Glomerular endothelial cell (primary cell): ENCODE data around the gene HNF4A. TPM values are rescaled to one million over a fixed set of nuclear protein-coding genes. Genes with fewer than 3 reads are reported as not detected.

ENCODE experiments used
- DNase-seq: peaks from one replicate; pipeline ENCODE4 v3.0.0-alpha.2; 2011; ENCODE audit warnings: low read depth, low spot score; ENCODE audit errors: extremely low read depth
- total RNA-seq: library from RNA; depleted of rRNA; stranded (reverse); fragments of >200 nt; gene quantifications from 2 replicates; pipeline ENCODE4 v1.2.3, GENCODE V29; 2015

The HNF4A gene
- total RNA-seq, 1 donor from 2014 or later: not detected

DNA sequence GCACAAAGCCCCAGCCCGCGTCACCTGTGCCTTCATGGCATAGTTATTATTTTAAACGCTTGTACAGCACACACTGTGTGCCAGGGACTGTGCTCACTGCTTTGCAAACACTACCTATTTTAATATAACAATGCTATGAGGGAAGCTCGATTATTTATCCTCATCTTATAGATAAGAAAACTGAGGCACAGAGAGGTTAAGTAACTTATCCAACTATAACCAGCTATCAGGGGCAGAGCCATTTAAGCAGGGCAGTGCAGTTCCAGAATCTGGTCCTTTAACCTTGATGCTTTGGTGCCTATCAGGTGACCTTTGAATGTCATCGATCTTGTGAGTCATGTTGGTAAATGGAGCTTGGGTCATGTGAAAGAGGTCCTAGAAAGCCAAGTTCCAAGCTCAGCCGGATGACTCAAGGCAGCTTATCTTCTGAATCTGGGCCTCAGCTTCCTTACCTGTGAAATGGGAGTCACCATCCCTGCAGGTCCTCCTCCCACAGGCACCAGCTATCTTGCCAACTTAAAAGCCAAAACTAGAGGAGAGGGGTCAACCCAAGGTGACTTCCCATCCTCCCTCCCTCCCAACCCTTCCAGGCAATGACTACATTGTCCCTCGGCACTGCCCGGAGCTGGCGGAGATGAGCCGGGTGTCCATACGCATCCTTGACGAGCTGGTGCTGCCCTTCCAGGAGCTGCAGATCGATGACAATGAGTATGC lies 63.8 kb downstream of the HNF4A start:
- DNase-seq: no peak

DNA sequence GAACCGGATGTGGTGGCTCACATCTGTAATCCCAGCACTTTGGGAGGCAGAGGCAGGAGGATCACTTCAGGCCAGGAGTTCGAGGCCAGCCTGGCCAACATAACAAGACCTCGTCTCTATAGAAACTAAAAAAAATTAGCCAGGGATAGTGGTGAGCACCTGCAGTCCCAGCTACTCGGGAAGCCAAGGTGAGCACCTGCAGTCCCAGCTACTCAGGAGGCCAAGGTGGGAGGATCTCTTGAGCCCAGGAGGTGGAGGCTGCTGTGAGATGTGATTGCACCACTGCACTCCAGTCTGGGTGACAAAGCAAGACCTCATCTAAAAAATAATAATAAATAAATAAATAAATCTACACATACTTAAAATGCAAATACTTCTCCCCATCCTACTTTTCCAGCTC lies 65.0 kb downstream of the HNF4A start:
- no peak for DNase-seq

DNA sequence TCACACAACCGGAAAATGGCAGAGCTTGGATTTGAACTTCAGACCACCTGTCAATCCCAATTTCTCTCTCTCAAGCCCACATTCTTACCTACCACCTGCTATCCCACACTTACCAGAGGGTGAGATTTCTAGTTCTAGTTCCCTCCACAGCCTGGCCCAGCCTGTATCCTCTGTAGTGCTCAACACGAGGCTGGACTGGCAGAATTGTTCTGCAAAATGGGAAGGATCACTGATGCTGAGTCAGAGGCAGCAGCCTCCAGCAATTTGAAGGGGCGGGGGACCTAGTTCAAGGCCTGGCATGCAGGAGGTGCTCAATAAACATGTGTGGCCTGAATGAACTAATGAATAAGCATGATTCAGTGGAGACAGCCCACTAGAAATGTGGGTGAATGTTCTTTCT lies 66.6 kb downstream of the HNF4A start:
- no peak for DNase-seq

DNA sequence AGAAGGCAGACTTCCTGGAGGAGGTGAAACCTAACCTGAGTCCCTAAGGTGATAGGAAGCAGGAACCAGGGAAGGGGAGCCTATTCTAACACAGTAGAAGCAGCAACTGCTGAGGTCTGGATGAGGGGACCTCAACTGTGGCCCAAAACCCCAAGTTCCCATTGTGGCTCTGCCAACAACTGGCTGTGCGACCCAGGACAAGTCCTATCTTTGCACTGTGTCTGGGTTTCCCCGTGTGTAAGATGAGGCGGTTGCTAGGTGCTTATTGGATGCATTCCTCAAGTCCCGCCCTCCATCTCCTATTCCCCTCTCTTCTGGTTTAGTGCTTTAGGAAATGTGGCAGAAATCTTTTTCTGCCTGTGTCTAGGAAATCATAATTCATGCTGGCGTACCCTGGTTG lies 68.0 kb downstream of the HNF4A start:
- DNase-seq: no peak

DNA sequence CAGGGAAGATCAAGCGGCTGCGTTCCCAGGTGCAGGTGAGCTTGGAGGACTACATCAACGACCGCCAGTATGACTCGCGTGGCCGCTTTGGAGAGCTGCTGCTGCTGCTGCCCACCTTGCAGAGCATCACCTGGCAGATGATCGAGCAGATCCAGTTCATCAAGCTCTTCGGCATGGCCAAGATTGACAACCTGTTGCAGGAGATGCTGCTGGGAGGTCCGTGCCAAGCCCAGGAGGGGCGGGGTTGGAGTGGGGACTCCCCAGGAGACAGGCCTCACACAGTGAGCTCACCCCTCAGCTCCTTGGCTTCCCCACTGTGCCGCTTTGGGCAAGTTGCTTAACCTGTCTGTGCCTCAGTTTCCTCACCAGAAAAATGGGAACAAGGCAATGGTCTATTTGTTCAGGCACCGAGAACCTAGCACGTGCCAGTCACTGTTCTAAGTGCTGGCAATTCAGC lies 68.6 kb downstream of the HNF4A start:
- no peak for DNase-seq

DNA sequence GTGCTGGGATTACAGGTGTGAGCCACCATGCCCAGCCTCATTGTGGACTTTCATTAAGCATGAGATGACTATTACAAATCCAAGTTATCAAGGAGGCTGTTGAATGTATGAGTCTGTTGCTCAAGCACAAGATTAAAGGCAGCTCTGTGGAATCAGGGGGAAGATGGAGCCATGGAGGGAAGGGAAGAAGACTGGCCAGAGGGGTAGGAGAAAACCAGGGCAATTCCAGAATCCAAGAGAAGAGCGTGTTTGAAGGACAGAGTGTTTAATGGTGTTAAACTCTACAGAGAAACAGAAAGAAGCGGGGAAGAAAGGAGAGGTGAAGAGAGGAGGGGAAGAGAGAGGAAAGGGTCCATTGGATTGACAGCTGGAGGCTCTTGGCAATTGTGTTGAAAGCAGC lies 70.4 kb downstream of the HNF4A start:
- DNase-seq: no peak

DNA sequence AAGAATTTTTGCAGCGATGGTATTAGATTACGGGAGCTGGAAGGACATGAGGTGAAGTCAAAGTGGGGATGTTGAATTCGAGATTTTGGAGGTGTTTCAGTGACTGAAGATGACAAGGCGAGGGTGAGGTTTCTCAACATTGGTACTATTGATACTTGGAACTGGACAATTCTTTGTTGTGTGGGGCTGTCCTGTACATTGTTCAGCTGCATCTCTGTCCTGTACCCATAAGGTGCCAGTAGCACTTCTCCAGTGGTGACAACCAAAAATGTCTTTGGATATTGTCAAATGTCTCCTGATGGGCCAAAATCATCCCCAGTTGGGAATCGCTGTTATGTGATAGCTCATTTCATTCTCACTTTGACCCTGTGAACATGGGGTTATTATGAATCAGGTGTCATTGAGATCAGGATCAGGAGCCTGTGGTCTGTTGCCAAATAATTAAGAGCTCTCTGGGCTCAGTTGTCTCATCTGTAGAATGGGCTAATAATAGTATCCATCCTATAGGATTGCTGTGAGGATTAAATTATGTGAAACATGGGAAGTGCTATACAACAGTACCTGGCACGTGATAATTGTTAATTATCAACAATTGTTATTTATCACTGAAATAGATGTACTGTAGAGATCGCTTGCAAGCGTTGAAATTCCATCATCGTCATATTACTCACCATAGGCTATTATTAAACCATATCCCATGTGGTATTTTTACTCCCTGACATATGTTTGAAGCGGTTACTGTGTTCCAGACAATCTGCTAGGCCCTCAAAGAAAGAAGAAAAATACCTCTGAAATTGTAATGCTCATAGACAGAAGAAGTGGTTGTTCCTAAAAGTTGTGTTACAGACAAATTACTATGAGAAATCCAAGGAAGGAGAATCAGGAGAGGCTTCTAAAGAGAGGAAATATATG lies 71.6 kb downstream of the HNF4A start:
- no peak for DNase-seq

DNA sequence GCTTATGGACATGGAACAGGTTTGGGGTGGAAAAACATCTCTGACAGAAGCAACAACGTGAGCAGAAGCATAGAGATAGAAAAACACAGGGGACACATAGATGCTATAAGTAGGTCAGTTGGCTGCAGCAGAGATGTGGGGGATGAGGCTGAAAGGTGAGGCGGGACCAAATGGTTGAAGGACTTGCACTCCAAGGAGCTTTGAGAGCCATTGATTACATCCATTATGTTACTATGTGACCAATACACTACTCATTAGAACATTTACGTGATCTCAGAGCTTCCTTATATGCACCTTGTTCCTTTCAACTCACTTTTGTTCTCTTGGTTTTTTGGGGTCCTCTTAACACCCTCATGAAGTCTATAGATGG lies 72.3 kb downstream of the HNF4A start:
- DNase-seq: no peak

DNA sequence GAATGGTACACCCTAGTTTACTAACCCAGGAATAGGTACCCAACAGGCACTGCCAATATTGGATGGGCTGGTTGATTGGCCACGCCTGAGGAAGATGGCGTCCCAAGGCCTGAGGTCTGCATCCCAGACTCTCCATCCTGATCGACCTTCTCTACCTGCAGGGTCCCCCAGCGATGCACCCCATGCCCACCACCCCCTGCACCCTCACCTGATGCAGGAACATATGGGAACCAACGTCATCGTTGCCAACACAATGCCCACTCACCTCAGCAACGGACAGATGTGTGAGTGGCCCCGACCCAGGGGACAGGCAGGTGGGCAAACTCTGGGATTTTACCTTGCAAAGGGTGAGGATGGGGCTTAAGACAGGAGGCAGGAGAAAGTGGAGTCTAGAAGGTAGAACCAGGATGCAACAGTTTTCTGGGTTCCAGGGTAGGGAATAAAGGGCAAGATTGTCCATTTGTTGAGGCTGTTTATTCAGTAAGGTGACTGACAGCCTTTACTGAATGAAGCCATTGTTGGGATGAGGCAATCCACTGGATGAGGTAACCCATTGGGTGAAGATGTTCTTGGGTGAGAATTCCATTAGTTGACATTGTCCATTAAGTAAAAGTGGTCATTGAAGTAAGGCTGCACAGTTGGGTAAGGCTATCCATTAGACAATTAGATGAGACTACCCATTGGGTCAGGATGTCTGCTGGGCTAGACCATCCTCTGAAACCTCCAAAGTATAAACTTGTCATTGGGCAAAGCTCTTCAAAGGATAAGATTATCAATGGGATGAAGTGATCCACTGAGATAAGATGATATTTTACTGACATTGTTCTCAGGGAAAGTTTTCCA lies 72.9 kb downstream of the HNF4A start:
- no peak for DNase-seq

DNA sequence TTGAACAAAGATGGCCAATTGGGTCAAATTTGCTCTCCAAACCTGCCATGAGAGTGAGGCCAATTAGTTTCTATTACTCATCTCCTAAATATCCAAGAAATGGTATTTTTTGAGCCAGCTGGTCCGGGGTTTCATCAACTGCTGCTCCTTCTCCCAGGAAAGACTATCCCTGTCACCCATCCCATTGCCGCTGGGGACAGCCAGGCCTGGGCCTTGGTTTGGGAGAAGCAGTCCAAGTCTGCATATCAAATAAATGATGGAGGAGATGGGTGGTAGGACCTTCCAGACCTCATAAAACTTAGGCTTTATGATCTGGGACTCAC lies 73.5 kb downstream of the HNF4A start:
- DNase-seq: no peak

DNA sequence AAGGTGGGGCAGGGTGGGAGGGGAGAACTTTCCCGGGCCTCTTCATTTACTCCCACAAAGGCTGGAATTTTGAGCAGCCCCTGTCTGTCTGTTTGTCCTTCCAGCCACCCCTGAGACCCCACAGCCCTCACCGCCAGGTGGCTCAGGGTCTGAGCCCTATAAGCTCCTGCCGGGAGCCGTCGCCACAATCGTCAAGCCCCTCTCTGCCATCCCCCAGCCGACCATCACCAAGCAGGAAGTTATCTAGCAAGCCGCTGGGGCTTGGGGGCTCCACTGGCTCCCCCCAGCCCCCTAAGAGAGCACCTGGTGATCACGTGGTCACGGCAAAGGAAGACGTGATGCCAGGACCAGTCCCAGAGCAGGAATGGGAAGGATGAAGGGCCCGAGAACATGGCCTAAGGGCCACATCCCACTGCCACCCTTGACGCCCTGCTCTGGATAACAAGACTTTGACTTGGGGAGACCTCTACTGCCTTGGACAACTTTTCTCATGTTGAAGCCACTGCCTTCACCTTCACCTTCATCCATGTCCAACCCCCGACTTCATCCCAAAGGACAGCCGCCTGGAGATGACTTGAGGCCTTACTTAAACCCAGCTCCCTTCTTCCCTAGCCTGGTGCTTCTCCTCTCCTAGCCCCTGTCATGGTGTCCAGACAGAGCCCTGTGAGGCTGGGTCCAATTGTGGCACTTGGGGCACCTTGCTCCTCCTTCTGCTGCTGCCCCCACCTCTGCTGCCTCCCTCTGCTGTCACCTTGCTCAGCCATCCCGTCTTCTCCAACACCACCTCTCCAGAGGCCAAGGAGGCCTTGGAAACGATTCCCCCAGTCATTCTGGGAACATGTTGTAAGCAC lies 74.1 kb downstream of the HNF4A start:
- DNase-seq: no peak

DNA sequence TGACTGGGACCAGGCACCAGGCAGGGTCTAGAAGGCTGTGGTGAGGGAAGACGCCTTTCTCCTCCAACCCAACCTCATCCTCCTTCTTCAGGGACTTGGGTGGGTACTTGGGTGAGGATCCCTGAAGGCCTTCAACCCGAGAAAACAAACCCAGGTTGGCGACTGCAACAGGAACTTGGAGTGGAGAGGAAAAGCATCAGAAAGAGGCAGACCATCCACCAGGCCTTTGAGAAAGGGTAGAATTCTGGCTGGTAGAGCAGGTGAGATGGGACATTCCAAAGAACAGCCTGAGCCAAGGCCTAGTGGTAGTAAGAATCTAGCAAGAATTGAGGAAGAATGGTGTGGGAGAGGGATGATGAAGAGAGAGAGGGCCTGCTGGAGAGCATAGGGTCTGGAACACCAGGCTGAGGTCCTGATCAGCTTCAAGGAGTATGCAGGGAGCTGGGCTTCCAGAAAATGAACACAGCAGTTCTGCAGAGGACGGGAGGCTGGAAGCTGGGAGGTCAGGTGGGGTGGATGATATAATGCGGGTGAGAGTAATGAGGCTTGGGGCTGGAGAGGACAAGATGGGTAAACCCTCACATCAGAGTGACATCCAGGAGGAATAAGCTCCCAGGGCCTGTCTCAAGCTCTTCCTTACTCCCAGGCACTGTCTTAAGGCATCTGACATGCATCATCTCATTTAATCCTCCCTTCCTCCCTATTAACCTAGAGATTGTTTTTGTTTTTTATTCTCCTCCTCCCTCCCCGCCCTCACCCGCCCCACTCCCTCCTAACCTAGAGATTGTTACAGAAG lies 75.0 kb downstream of the HNF4A start:
- DNase-seq: no peak

DNA sequence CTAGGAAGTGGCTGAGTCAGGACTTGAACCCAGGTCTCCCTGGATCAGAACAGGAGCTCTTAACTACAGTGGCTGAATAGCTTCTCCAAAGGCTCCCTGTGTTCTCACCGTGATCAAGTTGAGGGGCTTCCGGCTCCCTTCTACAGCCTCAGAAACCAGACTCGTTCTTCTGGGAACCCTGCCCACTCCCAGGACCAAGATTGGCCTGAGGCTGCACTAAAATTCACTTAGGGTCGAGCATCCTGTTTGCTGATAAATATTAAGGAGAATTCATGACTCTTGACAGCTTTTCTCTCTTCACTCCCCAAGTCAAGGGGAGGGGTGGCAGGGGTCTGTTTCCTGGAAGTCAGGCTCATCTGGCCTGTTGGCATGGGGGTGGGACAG lies 75.6 kb downstream of the HNF4A start:
- no peak for DNase-seq

DNA sequence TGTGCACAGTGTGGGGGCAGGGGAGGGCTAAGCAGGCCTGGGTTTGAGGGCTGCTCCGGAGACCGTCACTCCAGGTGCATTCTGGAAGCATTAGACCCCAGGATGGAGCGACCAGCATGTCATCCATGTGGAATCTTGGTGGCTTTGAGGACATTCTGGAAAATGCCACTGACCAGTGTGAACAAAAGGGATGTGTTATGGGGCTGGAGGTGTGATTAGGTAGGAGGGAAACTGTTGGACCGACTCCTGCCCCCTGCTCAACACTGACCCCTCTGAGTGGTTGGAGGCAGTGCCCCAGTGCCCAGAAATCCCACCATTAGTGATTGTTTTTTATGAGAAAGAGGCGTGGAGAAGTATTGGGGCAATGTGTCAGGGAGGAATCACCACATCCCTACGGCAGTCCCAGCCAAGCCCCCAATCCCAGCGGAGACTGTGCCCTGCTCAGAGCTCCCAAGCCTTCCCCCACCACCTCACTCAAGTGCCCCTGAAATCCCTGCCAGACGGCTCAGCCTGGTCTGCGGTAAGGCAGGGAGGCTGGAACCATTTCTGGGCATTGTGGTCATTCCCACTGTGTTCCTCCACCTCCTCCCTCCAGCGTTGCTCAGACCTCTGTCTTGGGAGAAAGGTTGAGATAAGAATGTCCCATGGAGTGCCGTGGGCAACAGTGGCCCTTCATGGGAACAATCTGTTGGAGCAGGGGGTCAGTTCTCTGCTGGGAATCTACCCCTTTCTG lies 76.2 kb downstream of the HNF4A start:
- DNase-seq: no peak

DNA sequence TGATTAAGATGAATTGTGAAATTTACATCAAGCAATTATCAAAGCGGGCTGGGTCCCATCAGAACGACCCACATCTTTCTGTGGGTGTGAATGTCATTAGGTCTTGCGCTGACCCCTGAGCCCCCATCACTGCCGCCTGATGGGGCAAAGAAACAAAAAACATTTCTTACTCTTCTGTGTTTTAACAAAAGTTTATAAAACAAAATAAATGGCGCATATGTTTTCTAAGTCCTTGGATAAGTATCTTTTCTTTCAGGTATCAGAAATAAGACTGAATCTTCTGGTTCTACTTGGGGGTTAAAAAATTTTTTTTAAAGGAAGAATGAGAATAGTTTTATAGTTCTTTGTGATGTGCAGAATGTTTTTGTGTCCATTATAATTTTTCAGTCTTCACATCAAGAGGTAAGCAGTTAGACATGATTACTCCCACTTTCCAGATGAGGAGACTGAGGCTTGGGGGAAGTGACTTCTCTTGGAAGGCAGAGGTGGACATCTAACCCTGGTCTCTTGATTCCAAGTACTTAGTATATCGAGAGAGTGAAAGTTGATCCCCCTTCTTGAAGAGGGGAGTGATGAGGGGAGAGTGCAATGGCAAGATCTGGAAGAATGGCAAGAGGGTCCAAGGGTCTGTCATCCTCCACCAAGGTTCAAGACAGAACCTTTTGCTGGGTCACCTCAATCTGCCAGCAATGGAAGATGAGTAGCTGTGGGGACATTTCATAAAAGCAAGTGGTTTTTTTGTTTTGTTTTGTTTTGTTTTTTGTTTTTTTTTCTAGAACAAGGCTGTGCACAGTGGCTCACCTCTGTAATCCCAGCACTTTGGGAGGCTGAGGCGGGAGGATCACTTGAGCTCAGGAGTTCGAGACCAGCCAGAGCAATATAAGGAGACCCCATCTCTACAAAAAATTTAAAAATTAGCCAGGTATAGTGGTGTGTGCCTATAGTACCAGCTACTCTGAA lies 77.4 kb downstream of the HNF4A start:
- no peak for DNase-seq

DNA sequence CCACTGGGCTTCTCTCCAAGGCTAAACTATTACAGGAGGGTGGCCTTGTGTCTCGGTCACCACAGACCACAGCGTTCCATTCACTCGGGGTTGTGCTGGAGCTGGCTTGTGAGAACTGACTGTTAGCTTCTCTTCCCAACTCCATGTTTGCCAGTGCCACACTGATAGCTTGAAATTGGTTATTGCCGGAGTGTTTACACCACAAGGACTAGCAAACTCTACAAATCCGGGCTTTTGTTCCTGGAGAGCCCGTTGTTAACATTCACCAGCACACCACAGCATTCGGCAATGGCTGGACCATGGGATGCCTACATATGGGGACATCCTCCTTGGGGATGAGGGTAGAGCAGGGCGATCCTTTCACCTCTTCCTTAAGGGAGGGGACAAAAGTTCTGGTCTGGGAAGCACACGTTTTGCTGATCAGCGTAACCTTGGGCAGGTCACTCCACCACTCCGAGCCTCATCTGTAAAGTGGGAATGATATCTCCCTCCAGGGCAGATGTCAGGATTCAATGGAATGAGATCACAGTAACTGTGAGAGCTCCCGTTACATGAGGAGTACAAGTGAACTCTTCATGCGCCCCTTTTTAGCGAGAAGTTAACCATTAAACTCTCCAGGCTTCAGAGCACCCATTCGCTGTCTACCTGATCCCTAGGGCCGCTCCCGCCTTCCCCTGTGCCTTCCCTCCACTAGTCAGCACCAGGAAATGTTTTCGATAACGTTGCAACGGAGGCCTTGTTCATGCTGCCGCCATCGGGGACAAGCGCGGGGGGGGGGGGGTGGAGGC lies 78.4 kb downstream of the HNF4A start:
- DNase-seq: no peak
